ENCODE measurements around the gene NQO1. TPM values are rescaled to one million over a fixed set of nuclear protein-coding genes. Genes with fewer than 3 reads are reported as not detected.

NQO1 gene
- total and polyA plus RNA-seq, 2 of the 8 experiments (the other 6 are each of a cell fraction or from before 2014, with no cell fraction given): 32.7 to 45.7 TPM

GRCh38 chr16:69701866-69702265, 24.5 kb downstream of the NQO1 start:
- Histone ChIP-seq H2BK5ac (ENCODE audit: low read depth, low read length) (no peak overlapping the region), H3K18ac (ENCODE audit: extremely low read depth, low read length) (no peak overlapping the region), H3K27ac (ENCODE audit: low read depth, low read length) (no peak overlapping the region), H3K23me2 (ENCODE audit: low read depth, low read length) (no peaks in the 10 kb centered on the region; the same call in 1 of the 2 replicates), H3K79me1 (ENCODE audit: low read depth, low read length) (no peaks in the 10 kb centered on the region; the same call in 1 of the 2 replicates), H2AK5ac (ENCODE audit: low read depth, low read length) (no peak overlapping the region), H4K8ac (ENCODE audit: extremely low read depth, insufficient read depth, low read length) (no peak overlapping the region), H3K27me3 (replicated peaks in 1 of 4; ENCODE audit: control insufficient read depth in 3 of 4, extremely low read depth in 1 of 4, insufficient read depth in 3 of 4, low read length in 3 of 4) (no peaks in the 10 kb centered on the region), H2BK20ac (ENCODE audit: low read length) (no peak overlapping the region), H3K14ac (ENCODE audit: insufficient read length) (no peak overlapping the region), H3K56ac (replicated peaks; ENCODE audit: insufficient read length, low read depth, low read length) (no peak overlapping the region), H4K91ac (replicated peaks; ENCODE audit: insufficient read length, low read length) (no peak overlapping the region), H3K9ac (replicated peaks in 1 of 4; ENCODE audit: extremely low read depth in 1 of 4, low read depth in 3 of 4, low read length in 3 of 4) (no peak overlapping the region), H3K9me3 (ENCODE audit: insufficient read depth in 2 of 2, low read depth in 1 of 2, low read length in 1 of 2) (no peaks in the 10 kb centered on the region), H4K5ac (ENCODE audit: insufficient read length, low read depth, low read length) (no peak overlapping the region), H2BK15ac (ENCODE audit: low read length) (no peak overlapping the region), H3K36me3 (ENCODE audit: control insufficient read depth in 2 of 4, insufficient read depth in 4 of 4, low read length in 3 of 4) (peaks cover 0 to 2% (median 0%) of the 10 kb centered on the region in 4 experiments; a peak in 3 of 8 replicates), H3K4me1 (replicated peaks in 1 of 4; ENCODE audit: control insufficient read depth in 3 of 4, insufficient read depth in 4 of 4, low read length in 3 of 4) (peaks cover 0 to 2% (median 0%) of the 10 kb centered on the region in 4 experiments; a peak in 1 of 7 replicates), H3K4ac (replicated peaks; ENCODE audit: insufficient read length, low read depth, low read length) (no peak overlapping the region), H4K20me1 (replicated peaks in 1 of 2; ENCODE audit: control insufficient read depth in 1 of 2, insufficient read depth in 2 of 2, low read length in 2 of 2) (no peaks in the 10 kb centered on the region), H2BK120ac (replicated peaks; ENCODE audit: low read depth, low read length) (no peak overlapping the region), H3K79me2 (ENCODE audit: control insufficient read depth in 1 of 2, insufficient read depth in 2 of 2, low read length in 2 of 2) (no peaks in the 10 kb centered on the region), H2BK12ac (ENCODE audit: low read depth, low read length) (no peak overlapping the region), H2AFZ (ENCODE audit: low read length) (no peak overlapping the region), H3K23ac (ENCODE audit: insufficient read length) (no peak overlapping the region), H3K4me3 (ENCODE audit: extremely low read depth in 1 of 4, insufficient read depth in 2 of 4, low read depth in 3 of 4, low read length in 4 of 4) (no peak overlapping the region), H3K4me2 (ENCODE audit: insufficient read depth in 1 of 2, low read depth in 2 of 2, low read length in 2 of 2) (no peak overlapping the region)
- ChIA-PET POLR2A (ENCODE audit: partially characterized antibody) (no interaction called here), CTCF (ENCODE audit: partially characterized antibody) (interaction anchor here (0.8 to 1.4 kb wide), 2 partner anchors 10 to 21 kb away, joined by 3 read pairs; no protein-coding TSS in a partner anchor)
- no peak for FAIRE-seq
- 93% methylated on average over 2 of the region's 2 CpGs; no CpG with 5 or more reads in 1 of the 2 experiments for WGBS, 2 experiments (ENCODE audit: extremely low coverage in 1 of 2, insufficient coverage in 1 of 2, insufficient read length in 1 of 2, insufficient replicate concordance in 2 of 2, low coverage in 1 of 2, low lambda C conversion rate in 2 of 2, missing lambda C conversion rate in 1 of 2)
- no peak for DNase-seq (ENCODE audit: low read depth in 1 of 2, low spot score in 2 of 2)
- no peak for TF ChIP-seq TEAD4 (IDR thresholded peaks at IDR 0.05; ENCODE audit: low read depth, low read length)

Data from H1 (cell line).